Measurements from ENCODE around the gene IMMP2L. TPM values are rescaled to one million over a fixed set of nuclear protein-coding genes. Genes with fewer than 3 reads are reported as not detected.
A peak's percentile ranks its signal among the peaks of the same experiment; 100 is the strongest.
"Not testable (repeated sequence)": the region's sequence is repeated elsewhere in the genome, so short reads cannot be mapped to it uniquely, and the experiment has no call there.

Gene IMMP2L
- 3.9 and 10.4 TPM in 2 replicates for total RNA-seq (2014; rRNA removed; shearing (Covaris generic))
- 10.1 and 12.7 TPM in 2 replicates for polyA plus RNA-seq (2016; fragmentation: Nextera tagmentation; extraction: Ambion mirVana)

- Histone ChIP-seq H3K36me3 (ENCODE audit: low read depth) (no peaks in the 10 kb centered on the region), H3K9me2 (ENCODE audit: insufficient read depth) (no peaks in the 10 kb centered on the region), H3K4me2 (ENCODE audit: unreplicated experiment) (peak within 1 kb of the TSS; percentile 73), H3K4me1 (ENCODE audit: insufficient read depth) (peaks cover 6% of the 10 kb centered on the region; the same call in 1 of the 2 replicates), H3K27ac (no peak within 1 kb of the TSS), H3F3A (ENCODE audit: insufficient read depth) (no peaks in the 10 kb centered on the region), H3K9me3 (ENCODE audit: low read depth) (no peaks in the 10 kb centered on the region), H3K4me3 (peak within 1 kb of the TSS; percentile 83), H4K20me1 (ENCODE audit: insufficient read depth) (no peaks in the 10 kb centered on the region), H2AFZ (peak within 1 kb of the TSS; percentile 95), H3K27me3 (replicated peaks; ENCODE audit: insufficient read depth) (no peaks in the 10 kb centered on the region), H3K79me2 (ENCODE audit: insufficient read depth) (no peaks in the 10 kb centered on the region), H3K9ac (peak within 1 kb of the TSS; percentile 79)
- DNase-seq, result peak; percentile 92
- in situ Hi-C loops (cut with MboI), result no loop called here
- TF ChIP-seq EZH2 (IDR thresholded peaks at IDR 0.05; ENCODE audit: insufficient read depth, poor library complexity, severe bottlenecking) (no peak), EZH2phosphoT487 (IDR thresholded peaks at IDR 0.05; ENCODE audit: insufficient read depth, low read depth) (no peak)
- 1 to 2% methylated on average over 28 to 71 of the region's 84 CpGs for WGBS, 2 experiments (ENCODE audit: low coverage in 1 of 2, low lambda C conversion rate in 2 of 2, missing lambda C conversion rate in 2 of 2)
Measured at GRCh38 chr7:111561904-111562732, at the start of gene IMMP2L. TSS of gene IMMP2L (minus strand) at chr7:111562492.

GRCh38 chr7:111609483-111610254 lies 47.4 kb upstream of the IMMP2L start:
- H3K4me3 ChIP-seq; H3K4me2 ChIP-seq (ENCODE audit: unreplicated experiment); H3K4me1 ChIP-seq (ENCODE audit: insufficient read depth); H3K36me3 ChIP-seq (ENCODE audit: low read depth); in situ Hi-C loops (cut with MboI); DNase-seq; H3K27me3 ChIP-seq (replicated peaks; ENCODE audit: insufficient read depth); H4K20me1 ChIP-seq (ENCODE audit: insufficient read depth); H3K9ac ChIP-seq; H3F3A ChIP-seq (ENCODE audit: insufficient read depth); H3K79me2 ChIP-seq (ENCODE audit: insufficient read depth); H2AFZ ChIP-seq; H3K27ac ChIP-seq; H3K9me2 ChIP-seq (ENCODE audit: insufficient read depth); H3K9me3 ChIP-seq (ENCODE audit: low read depth): not testable (repeated sequence)
- 81 to 82% methylated on average over 9 to 49 of the region's 58 CpGs for WGBS, 2 experiments (ENCODE audit: low coverage in 1 of 2, low lambda C conversion rate in 2 of 2, missing lambda C conversion rate in 2 of 2)

- Histone ChIP-seq H3K36me3 (ENCODE audit: low read depth) (no peaks in the 10 kb centered on the region), H3K27ac (no peak overlapping the region), H3K9me3 (ENCODE audit: low read depth) (no peaks in the 10 kb centered on the region), H3K4me1 (ENCODE audit: insufficient read depth) (no peaks in the 10 kb centered on the region), H3K4me3 (no peak overlapping the region), H3K79me2 (ENCODE audit: insufficient read depth) (no peaks in the 10 kb centered on the region), H3K9ac (no peak overlapping the region), H3F3A (ENCODE audit: insufficient read depth) (no peaks in the 10 kb centered on the region), H3K27me3 (replicated peaks; ENCODE audit: insufficient read depth) (no peaks in the 10 kb centered on the region), H3K9me2 (ENCODE audit: insufficient read depth) (no peaks in the 10 kb centered on the region), H4K20me1 (ENCODE audit: insufficient read depth) (no peaks in the 10 kb centered on the region), H2AFZ (no peak overlapping the region), H3K4me2 (ENCODE audit: unreplicated experiment) (no peak overlapping the region)
- WGBS, 2 experiments (ENCODE audit: low coverage in 1 of 2, low lambda C conversion rate in 2 of 2, missing lambda C conversion rate in 2 of 2), result 24 to 31% methylated on average over 2 of the region's 2 CpGs
- in situ Hi-C loops (cut with MboI), result no loop called here
- DNase-seq, result no peak
- no peak for TF ChIP-seq EZH2 (IDR thresholded peaks at IDR 0.05; ENCODE audit: insufficient read depth, poor library complexity, severe bottlenecking)
- TF ChIP-seq EZH2phosphoT487 (IDR thresholded peaks at IDR 0.05; ENCODE audit: insufficient read depth, low read depth), result no peak
Measured at GRCh38 chr7:111607621-111608020, 45.3 kb upstream of the IMMP2L start.

GRCh38 chr7:111605246-111605645 lies 43.0 kb upstream of the IMMP2L start:
- WGBS, 2 experiments (ENCODE audit: low coverage in 1 of 2, low lambda C conversion rate in 2 of 2, missing lambda C conversion rate in 2 of 2), result 14 to 15% methylated on average over 1 of the region's 1 CpG
- Histone ChIP-seq H3K36me3 (ENCODE audit: low read depth) (no peaks in the 10 kb centered on the region), H3K27ac (no peak overlapping the region), H4K20me1 (ENCODE audit: insufficient read depth) (no peaks in the 10 kb centered on the region), H3K4me1 (ENCODE audit: insufficient read depth) (no peaks in the 10 kb centered on the region), H3F3A (ENCODE audit: insufficient read depth) (no peaks in the 10 kb centered on the region), H3K9me3 (ENCODE audit: low read depth) (no peaks in the 10 kb centered on the region), H3K79me2 (ENCODE audit: insufficient read depth) (no peaks in the 10 kb centered on the region), H3K9me2 (ENCODE audit: insufficient read depth) (no peaks in the 10 kb centered on the region), H3K4me3 (no peak overlapping the region), H3K4me2 (ENCODE audit: unreplicated experiment) (no peak overlapping the region), H3K9ac (no peak overlapping the region), H3K27me3 (replicated peaks; ENCODE audit: insufficient read depth) (no peaks in the 10 kb centered on the region), H2AFZ (no peak overlapping the region)
- DNase-seq, result no peak
- in situ Hi-C loops (cut with MboI), result no loop called here
- TF ChIP-seq EZH2 (IDR thresholded peaks at IDR 0.05; ENCODE audit: insufficient read depth, poor library complexity, severe bottlenecking), result no peak
- TF ChIP-seq EZH2phosphoT487 (IDR thresholded peaks at IDR 0.05; ENCODE audit: insufficient read depth, low read depth), result no peak

All from GM23248 (cell line).